Neutrophil (primary cell): ENCODE measurements around the gene GLIS1.

Experiments
- H3K27ac ChIP-seq: fragments of 200-600 bp; sonication (generic); 2 replicates; pipeline ENCODE4 v1.5.1; 2016; ENCODE audit warnings: mild to moderate bottlenecking, moderate library complexity
- H3K27me3 ChIP-seq: fragments of 200-600 bp; sonication (generic); 2 replicates; pipeline ENCODE4 v1.6.0; 2016; ENCODE audit warnings: mild to moderate bottlenecking
- H3K36me3 ChIP-seq: fragments of 200-600 bp; sonication (generic); 2 replicates; pipeline ENCODE4 v1.5.1; 2017
- H3K4me1 ChIP-seq, 2 experiments: fragments of 200-600 bp in 1 of 2; sonication (generic) in 1 of 2; 1 replicate in 1 of 2; 2 replicates in 1 of 2; pipeline versions ENCODE4 v1.5.1 to v1.6.1; 2013 to 2016; ENCODE audit warnings: low read depth in 1 of 2, low read length in 1 of 2, mild to moderate bottlenecking in 1 of 2, moderate library complexity in 1 of 2; ENCODE audit not compliant: control insufficient read depth in 1 of 2, insufficient read depth in 1 of 2
- H3K4me3 ChIP-seq, 2 experiments: fragments of 200-600 bp in 1 of 2; sonication (generic) in 1 of 2; 1 replicate in 1 of 2; 2 replicates in 1 of 2; pipeline ENCODE4 v1.5.1; 2013 to 2016; ENCODE audit warnings: low read depth in 1 of 2, low read length in 1 of 2, mild to moderate bottlenecking in 1 of 2, moderate library complexity in 1 of 2
- H3K9me3 ChIP-seq: fragments of 200-600 bp; sonication (generic); 2 replicates; pipeline ENCODE4 v1.5.1; 2016
- TF ChIP-seq, protein P1 (sequence below): fragments of 200-600 bp; sonication (generic); IDR thresholded peaks from 2 replicates; pipeline ENCODE4 v1.5.1; 2016; ENCODE audit warnings: antibody characterized with exemption

GLIS1 gene

DNA sequence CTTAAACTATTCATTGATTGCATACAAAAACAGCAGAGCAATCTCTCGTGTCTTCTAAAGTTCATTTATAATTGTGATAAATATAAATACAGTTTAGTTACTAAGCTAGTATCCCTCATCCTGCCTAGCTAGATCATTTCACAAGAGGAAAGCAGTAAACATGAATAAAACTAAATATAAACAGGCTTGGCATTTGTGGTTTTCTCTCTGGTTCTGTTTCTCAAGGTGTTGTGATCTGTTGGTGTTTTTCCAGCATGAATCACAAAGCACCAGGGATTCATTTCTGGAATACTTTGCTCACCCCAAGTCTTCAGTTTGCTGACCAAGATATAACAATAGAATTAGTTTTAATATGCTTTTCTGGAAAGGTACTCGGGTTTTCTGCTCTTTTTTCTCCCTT, 32.7 kb upstream of the GLIS1 start:
- H3K4me1 ChIP-seq: no peaks in the 10 kb centered on the region
- H3K9me3 ChIP-seq: no peaks in the 10 kb centered on the region
- H3K36me3 ChIP-seq: peaks cover 18% of the 10 kb centered on the region
- TF ChIP-seq, protein P1, sequence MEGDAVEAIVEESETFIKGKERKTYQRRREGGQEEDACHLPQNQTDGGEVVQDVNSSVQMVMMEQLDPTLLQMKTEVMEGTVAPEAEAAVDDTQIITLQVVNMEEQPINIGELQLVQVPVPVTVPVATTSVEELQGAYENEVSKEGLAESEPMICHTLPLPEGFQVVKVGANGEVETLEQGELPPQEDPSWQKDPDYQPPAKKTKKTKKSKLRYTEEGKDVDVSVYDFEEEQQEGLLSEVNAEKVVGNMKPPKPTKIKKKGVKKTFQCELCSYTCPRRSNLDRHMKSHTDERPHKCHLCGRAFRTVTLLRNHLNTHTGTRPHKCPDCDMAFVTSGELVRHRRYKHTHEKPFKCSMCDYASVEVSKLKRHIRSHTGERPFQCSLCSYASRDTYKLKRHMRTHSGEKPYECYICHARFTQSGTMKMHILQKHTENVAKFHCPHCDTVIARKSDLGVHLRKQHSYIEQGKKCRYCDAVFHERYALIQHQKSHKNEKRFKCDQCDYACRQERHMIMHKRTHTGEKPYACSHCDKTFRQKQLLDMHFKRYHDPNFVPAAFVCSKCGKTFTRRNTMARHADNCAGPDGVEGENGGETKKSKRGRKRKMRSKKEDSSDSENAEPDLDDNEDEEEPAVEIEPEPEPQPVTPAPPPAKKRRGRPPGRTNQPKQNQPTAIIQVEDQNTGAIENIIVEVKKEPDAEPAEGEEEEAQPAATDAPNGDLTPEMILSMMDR: no peak
- no peaks in the 10 kb centered on the region for H3K27me3 ChIP-seq
- no peak overlapping the region for H3K4me3 ChIP-seq
- no peak overlapping the region for H3K27ac ChIP-seq

DNA sequence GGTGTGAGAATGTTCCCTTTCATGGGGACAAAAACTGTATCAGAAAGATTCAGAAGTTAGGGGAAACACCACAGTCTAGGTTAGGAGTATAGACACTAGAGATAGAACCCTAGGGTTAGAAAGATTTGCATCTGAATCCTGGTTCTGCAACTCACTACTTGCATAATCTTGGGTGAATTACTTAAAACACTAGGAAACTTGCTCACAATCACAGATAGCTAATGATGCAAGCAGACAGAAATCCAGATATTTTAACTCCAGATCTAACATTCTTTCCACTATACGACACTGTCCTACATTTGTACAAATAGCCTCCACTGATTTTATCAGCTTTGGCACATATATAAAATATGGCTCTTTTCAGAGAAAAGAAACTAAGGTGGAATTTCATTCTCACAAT, 30.8 kb upstream of the GLIS1 start:
- Histone ChIP-seq H3K36me3 (peaks cover 18% of the 10 kb centered on the region), H3K27me3 (no peaks in the 10 kb centered on the region), H3K9me3 (no peaks in the 10 kb centered on the region), H3K4me3 (no peak overlapping the region), H3K4me1 (peaks cover 0 to 3% of the 10 kb centered on the region in 2 experiments), H3K27ac (no peak overlapping the region)
- TF ChIP-seq, protein P1: no peak

DNA sequence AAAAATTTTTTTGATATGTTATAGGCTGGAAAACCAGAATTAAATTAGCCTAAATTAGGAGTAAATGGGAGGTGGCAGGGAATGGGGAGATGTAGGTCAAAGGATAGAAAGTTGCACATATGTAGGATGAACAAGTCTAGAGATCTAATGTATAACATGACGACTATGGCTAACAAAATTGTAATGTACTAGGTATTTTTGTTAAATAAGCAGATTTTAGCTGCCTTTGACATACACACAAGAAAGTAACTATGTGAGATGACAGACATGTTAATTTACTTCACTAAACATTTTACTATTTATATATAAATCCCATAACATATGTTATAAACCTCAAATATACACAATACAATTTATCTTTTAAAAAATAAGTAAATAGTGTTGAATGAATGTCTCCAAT, 30.2 kb upstream of the GLIS1 start:
- Histone ChIP-seq H3K9me3 (no peaks in the 10 kb centered on the region), H3K36me3 (peaks cover 18% of the 10 kb centered on the region), H3K4me3 (no peak overlapping the region), H3K4me1 (peaks cover 0 to 3% of the 10 kb centered on the region in 2 experiments), H3K27me3 (no peaks in the 10 kb centered on the region), H3K27ac (no peak overlapping the region)
- TF ChIP-seq, protein P1: no peak

DNA sequence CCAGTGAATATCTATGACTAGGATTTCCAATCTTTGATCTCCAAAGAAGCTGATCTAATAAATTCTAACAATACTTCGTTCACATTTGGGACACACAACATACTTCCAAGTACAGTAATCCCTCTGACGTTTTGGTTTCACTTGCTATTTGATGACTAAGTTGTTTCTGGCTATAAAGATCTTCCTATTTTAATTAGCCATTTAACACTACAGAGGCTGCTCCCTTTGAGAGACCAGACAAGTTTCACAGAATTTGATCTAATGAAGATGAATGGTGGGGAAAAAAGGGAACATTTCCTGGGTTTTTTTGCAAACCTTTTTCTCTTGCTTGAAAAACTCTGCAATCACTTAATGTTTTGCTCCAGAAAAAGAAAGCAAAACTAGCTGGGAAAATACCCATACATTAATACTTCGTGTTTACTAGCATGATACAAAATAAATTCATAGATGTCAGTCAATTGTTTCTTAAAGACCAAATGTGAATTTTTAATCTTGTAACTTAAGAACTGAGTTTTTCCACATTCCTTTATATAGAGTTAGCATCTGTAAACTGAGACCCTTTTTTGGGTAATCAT, 28.0 kb upstream of the GLIS1 start:
- H3K27ac ChIP-seq: no peak overlapping the region
- H3K36me3 ChIP-seq: peaks cover 18% of the 10 kb centered on the region
- no peaks in the 10 kb centered on the region for H3K27me3 ChIP-seq
- no peaks in the 10 kb centered on the region for H3K9me3 ChIP-seq
- TF ChIP-seq, protein P1: no peak
- peaks cover 0 to 3% of the 10 kb centered on the region in 2 experiments for H3K4me1 ChIP-seq
- no peak overlapping the region for H3K4me3 ChIP-seq

DNA sequence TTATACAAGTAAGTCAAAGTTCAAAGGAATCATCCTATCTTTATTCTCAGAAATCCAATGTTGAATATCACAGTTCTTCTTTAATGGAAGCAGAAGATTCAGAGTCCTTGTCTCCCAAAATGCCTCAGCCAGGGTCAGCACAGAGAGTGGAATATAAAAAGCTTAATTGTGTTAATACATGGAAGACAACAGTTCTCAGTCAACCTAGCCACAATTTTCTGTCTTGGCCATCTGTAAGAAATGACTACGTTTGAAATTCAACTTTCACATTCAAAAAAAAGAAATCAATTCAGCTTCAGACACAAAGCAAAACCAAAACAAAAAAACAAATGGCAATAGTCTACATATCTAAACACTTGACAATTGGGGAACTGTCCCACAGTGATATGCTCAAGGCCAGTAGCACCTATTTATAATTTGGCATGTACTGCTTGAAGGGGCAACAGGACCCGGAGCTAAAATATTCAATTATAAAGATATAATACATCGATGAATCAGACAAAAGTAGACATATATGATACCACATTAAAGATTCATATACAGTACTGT, 27.3 kb upstream of the GLIS1 start:
- Histone ChIP-seq H3K4me1 (peaks cover 0 to 3% of the 10 kb centered on the region in 2 experiments), H3K27ac (no peak overlapping the region), H3K36me3 (peaks cover 13% of the 10 kb centered on the region), H3K27me3 (no peaks in the 10 kb centered on the region), H3K4me3 (no peak overlapping the region), H3K9me3 (no peaks in the 10 kb centered on the region)
- TF ChIP-seq, protein P1: no peak
